ENCODE data around the gene TBX22. TPM values are rescaled to one million over a fixed set of nuclear protein-coding genes. Genes with fewer than 3 reads are reported as not detected.
"Not testable (repeated sequence)": the region's sequence is repeated elsewhere in the genome, so short reads cannot be mapped to it uniquely, and the experiment has no call there.

Gene TBX22, protein sequence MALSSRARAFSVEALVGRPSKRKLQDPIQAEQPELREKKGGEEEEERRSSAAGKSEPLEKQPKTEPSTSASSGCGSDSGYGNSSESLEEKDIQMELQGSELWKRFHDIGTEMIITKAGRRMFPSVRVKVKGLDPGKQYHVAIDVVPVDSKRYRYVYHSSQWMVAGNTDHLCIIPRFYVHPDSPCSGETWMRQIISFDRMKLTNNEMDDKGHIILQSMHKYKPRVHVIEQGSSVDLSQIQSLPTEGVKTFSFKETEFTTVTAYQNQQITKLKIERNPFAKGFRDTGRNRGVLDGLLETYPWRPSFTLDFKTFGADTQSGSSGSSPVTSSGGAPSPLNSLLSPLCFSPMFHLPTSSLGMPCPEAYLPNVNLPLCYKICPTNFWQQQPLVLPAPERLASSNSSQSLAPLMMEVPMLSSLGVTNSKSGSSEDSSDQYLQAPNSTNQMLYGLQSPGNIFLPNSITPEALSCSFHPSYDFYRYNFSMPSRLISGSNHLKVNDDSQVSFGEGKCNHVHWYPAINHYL
- not detected in 2 replicates for total RNA-seq (2014; rRNA removed; shearing (Covaris generic))

DNA sequence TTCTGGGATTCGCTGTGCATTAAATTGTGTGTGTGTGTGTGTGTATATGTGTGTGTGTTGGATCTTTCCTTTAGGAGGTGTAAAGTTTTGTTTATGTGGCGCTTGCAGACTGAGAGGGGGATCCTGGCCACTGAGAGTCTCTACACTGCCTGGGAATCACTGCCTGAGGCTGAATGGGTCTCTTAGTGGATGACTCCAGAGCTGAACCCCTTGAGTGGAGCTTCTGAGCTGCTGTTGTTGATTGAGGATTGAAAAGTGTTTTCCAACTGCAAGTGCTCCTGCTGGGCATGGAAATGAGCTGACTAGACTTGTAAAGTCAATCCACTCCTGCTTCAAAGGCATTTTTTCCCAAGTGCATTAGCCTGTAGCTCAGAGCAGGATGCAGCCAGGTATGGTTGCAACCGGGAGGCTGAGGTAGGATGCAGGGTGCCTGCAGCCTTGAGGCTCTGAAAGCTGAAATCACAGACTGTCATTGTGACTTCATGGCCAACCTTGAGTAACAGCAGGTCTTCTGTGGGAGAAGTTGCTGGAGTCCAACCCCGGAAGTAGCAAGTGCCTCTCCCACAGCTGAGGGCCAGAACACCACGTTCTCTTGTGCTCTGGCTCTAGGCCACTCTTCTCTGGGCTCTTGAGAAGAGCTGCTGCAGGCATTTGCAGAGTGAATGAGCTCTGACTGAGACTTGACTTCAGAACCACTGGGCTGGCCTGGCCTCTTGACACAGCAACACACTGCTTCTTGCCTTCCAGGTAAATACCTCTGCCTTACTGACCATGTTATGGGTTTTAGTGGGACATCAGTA lies at the start of gene TBX22:
TSS of gene TBX22 (plus strand) at position 613 of the 800 bp plus-strand sequence. CDS start 7,517 bp downstream, outside the sequence.
- no peak for DNase-seq (ENCODE audit: low read depth)

DNA sequence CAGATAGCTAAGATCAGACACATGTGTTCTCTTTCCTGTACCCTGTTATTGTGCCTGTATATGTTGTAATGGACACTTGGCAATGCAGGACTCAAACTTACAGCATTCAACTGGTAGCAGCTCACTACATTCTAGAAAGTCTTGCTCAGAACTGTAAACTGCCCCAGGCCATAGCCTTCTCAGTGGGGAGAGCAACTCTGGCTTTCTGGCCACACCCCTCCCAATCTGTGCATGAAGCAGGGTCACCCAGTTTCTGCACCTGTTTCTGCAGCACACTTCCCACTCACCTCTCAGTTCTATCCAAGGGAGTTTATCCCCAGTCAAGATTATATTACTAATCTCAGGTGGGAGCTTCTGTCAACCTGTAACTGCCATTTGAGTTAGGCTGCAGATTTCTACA lies 38.9 kb upstream of the TBX22 start:
- DNase-seq (ENCODE audit: low read depth) = no peak

DNA sequence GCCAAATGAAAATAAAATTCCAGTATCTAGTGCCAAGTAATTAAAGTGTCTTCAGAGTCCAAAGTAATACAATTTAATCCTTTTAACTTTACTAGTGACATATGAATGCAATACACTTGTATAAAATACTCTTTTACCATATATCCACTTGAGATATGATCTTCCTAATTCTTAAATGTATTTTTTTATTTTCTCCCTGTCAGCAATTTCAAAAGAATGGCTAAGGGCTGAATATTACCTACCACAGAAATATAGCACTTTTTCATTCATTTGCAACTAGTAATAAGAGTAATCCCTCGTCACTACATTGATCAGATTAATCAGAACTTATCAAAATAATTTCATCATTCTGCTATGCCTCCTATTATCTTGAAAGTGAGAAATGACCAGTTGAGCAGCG lies 10.1 kb upstream of the TBX22 start:
- DNase-seq (ENCODE audit: low read depth) = no peak

DNA sequence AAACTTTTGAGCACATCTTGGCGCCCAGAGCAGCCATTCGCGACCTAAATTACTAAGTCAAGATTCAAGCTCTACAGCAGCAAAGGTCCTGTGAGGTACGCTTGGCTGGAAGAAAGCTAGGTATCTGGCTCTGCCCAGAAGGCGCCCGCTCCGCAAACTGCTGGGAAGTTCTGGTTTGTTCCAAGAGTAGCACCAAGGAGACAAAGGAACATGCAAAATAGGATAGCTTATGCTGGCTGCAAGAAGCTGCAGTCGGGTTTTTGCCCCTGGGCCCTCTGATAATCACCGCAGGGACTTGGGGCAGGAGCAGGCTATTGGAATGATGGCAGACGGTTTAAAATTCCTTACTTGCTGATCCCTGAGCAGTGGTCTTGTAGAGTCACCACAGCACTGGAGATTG lies 3.0 kb upstream of the TBX22 start:
- no peak for DNase-seq (ENCODE audit: low read depth)

DNA sequence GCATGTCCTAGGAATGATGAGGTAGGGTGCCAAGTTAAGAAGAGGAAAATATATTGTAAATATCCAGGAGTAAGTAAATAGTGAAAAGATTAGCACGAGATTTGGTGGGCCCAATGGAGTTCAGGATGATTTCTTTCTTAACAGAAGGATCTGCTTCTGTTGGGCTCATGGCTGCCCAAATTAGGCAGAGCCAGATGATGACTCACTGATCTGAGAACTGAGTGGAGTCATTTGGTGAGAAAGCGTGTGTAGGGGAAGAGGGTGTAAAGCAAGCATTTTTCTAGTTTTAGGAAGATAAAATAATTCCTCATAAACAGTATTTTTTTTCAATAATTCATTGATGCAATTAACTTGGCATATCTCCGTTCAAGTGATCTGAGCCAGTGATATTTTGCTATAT lies 1.6 kb downstream of the TBX22 start:
- no peak for DNase-seq (ENCODE audit: low read depth)

DNA sequence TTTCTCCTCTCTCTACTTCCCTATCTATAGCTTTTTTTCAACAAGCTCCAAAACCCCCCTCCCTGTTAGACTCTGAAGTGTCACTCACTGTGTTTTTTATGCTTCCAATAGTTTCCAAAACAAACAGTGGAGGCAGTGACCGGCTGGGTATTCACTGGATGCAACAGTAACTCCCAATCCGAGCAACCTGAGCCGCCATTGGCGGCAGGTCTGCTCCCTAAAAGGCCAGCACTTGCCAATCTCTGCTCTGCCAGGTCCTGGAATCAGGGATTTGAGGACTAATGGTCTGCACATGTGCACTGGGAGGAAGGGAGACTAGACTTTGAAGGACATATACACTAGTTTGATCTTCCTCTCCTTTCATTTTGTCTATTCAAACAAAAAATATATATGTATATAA lies 7.1 kb downstream of the TBX22 start:
- DNase-seq (ENCODE audit: low read depth) = no peak

DNA sequence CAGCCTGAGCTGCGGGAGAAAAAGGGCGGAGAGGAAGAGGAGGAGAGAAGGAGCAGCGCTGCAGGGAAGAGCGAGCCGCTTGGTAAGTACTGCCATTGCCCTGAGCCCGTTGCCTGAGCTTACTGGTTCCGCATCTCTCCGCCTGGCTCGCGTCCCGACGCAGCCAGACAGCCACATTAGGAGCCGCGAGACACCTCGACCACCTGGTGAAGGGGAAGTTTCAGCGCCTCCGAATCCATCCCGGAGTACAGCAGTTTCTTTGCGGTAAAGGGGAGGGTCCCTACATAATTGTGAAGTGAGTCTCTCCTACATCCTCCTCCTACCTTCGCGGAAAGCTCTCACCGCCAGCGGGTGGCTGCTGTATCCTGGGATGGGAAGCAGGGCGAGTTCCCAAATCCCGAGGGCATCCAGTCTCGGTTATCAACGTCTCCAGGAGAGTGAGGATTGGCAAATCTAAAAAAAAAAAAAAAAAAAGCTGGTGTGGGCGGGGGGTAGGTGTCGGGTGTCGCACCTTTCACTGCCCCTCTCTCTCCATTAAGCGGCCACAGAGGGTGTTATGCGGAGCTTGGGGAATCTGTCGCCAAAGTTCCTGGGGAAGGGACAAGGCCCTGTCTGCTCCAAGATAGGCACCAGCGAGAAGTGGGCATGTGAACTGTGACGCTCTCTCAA lies 7.9 kb downstream of the TBX22 start:
- no peak for DNase-seq (ENCODE audit: low read depth)

DNA sequence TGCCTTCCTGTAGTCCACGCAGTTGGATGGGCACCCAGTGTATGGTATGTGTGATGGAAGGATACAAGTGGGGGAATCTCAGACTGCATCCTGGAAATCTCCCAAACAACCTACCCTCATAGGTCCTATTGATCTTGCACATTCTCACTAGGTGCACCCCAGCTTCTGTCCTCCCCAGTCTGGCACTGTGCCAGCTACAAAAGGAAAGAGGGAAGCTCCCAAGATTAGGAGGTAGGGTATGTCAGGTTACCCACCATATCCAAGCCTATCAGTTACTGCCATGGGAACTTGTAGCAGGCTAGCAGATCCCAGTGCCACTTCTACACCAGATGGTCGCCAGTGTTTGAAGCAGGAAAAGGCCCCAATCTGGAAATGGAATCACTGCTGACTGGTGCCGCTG lies 11.6 kb downstream of the TBX22 start:
- no peak for DNase-seq (ENCODE audit: low read depth)

DNA sequence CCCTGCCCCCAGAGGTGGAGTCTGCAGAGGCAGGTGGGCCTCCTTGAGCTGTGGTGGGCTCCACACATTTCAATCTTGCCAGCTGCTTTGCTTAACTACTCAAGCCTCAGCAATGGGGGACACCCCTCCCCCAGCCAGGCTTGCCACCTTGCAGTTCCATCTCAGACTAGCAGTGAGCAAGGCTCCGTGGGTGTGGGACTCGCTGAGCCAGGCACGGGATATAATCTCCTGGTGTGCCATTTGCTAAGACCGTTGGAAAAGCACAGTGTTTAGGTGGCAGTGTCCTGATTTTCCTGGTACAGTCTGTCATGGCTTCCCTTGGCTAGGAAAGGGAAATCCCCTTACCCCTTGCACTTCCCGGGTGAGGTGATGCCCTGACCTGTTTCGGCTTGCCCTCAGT lies 51.6 kb downstream of the TBX22 start:
- DNase-seq (ENCODE audit: low read depth) = not testable (repeated sequence)

DNA sequence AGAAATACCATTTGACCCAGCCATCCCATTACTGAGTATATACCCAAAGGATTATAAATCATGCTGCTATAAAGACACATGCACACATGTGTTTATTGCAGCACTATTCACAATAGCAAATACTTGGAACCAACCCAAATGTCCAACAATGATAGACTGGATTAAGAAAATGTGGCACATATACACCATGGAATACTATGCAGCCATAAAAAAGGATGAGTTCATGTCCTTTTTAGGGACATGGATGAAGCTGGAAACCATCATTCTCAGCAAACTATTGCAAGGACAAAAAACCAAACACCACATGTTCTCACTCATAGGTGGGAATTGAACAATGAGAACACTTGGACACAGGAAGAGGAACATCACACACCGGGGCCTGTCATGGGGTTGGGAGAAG lies 61.1 kb downstream of the TBX22 start:
- DNase-seq (ENCODE audit: low read depth) = not testable (repeated sequence)
